ENCODE data around the gene UBE2S. TPM values are rescaled to one million over a fixed set of nuclear protein-coding genes. Genes with fewer than 3 reads are reported as not detected.

Gene UBE2S
- total RNA-seq, 1 experiment from 2014 or later, result 440 TPM

Other genes starting within 250 kb of the UBE2S start
- gene DNAAF3, start 241.2 kb downstream of the UBE2S start, total RNA-seq (2014; rRNA removed; shearing (Covaris generic); ENCODE audit: low replicate concordance), result 2.7 TPM in 1 of 2 replicates, not detected in the other
- not detected in 2 replicates for gene SYT5, start 227.5 kb downstream of the UBE2S start, total RNA-seq (2014; rRNA removed; shearing (Covaris generic); ENCODE audit: low replicate concordance)
- 3.9 and 11.8 TPM in 2 replicates for gene PTPRH, start 198.3 kb downstream of the UBE2S start, total RNA-seq (2014; rRNA removed; shearing (Covaris generic); ENCODE audit: low replicate concordance)
- gene TMEM86B, start 179.0 kb downstream of the UBE2S start, total RNA-seq (2014; rRNA removed; shearing (Covaris generic); ENCODE audit: low replicate concordance), result 0.16 TPM in 1 of 2 replicates, not detected in the other
- gene PPP6R1, start 148.8 kb downstream of the UBE2S start, total RNA-seq (2014; rRNA removed; shearing (Covaris generic); ENCODE audit: low replicate concordance), result 59.5 and 102 TPM in 2 replicates
- gene HSPBP1, start 127.7 kb downstream of the UBE2S start, total RNA-seq (2014; rRNA removed; shearing (Covaris generic); ENCODE audit: low replicate concordance), result 64.6 and 122 TPM in 2 replicates
- gene BRSK1, start 123.8 kb downstream of the UBE2S start, total RNA-seq (2014; rRNA removed; shearing (Covaris generic); ENCODE audit: low replicate concordance), result 0.89 TPM in 1 of 2 replicates, not detected in the other
- gene TMEM150B, start 82.4 kb downstream of the UBE2S start, total RNA-seq (2014; rRNA removed; shearing (Covaris generic); ENCODE audit: low replicate concordance), result not detected in 2 replicates
- gene KMT5C, start 67.9 kb downstream of the UBE2S start, total RNA-seq (2014; rRNA removed; shearing (Covaris generic); ENCODE audit: low replicate concordance), result 2.8 and 11.1 TPM in 2 replicates
- gene COX6B2, start 53.1 kb downstream of the UBE2S start, total RNA-seq (2014; rRNA removed; shearing (Covaris generic); ENCODE audit: low replicate concordance), result not detected in 2 replicates
- not detected in 2 replicates for gene GARIN5B, start 44.5 kb downstream of the UBE2S start, total RNA-seq (2014; rRNA removed; shearing (Covaris generic); ENCODE audit: low replicate concordance)
- 0.95 TPM in 1 of 2 replicates, not detected in the other for gene IL11, start 37.3 kb downstream of the UBE2S start, total RNA-seq (2014; rRNA removed; shearing (Covaris generic); ENCODE audit: low replicate concordance)
- gene TMEM190, start 31.0 kb downstream of the UBE2S start, total RNA-seq (2014; rRNA removed; shearing (Covaris generic); ENCODE audit: low replicate concordance), result not detected in 2 replicates
- gene TMEM238, start 23.5 kb downstream of the UBE2S start, total RNA-seq (2014; rRNA removed; shearing (Covaris generic); ENCODE audit: low replicate concordance), result 3.5 TPM in 1 of 2 replicates, not detected in the other
- gene RPL28, start 21.9 kb downstream of the UBE2S start, total RNA-seq (2014; rRNA removed; shearing (Covaris generic); ENCODE audit: low replicate concordance), result 127 and 409 TPM in 2 replicates
- gene SHISA7, start 35.5 kb upstream of the UBE2S start, total RNA-seq (2014; rRNA removed; shearing (Covaris generic); ENCODE audit: low replicate concordance), result not detected in 2 replicates
- 149 and 180 TPM in 2 replicates for gene ISOC2, start 53.9 kb upstream of the UBE2S start, total RNA-seq (2014; rRNA removed; shearing (Covaris generic); ENCODE audit: low replicate concordance)
- not detected in 2 replicates for gene C19orf85, start 57.0 kb upstream of the UBE2S start, total RNA-seq (2014; rRNA removed; shearing (Covaris generic); ENCODE audit: low replicate concordance)
- gene ZNF628, start 68.8 kb upstream of the UBE2S start, total RNA-seq (2014; rRNA removed; shearing (Covaris generic); ENCODE audit: low replicate concordance), result 3.1 and 4.0 TPM in 2 replicates
- gene NAT14, start 77.4 kb upstream of the UBE2S start, total RNA-seq (2014; rRNA removed; shearing (Covaris generic); ENCODE audit: low replicate concordance), result 19.7 and 35.1 TPM in 2 replicates
- gene SSC5D, start 80.6 kb upstream of the UBE2S start, total RNA-seq (2014; rRNA removed; shearing (Covaris generic); ENCODE audit: low replicate concordance), result 1.4 TPM in 1 of 2 replicates, not detected in the other
- gene SBK2, start 129.3 kb upstream of the UBE2S start, total RNA-seq (2014; rRNA removed; shearing (Covaris generic); ENCODE audit: low replicate concordance), result 0.20 TPM in 1 of 2 replicates, not detected in the other
- 0.43 TPM in 1 of 2 replicates, not detected in the other for gene SBK3, start 137.8 kb upstream of the UBE2S start, total RNA-seq (2014; rRNA removed; shearing (Covaris generic); ENCODE audit: low replicate concordance)
- 7.2 and 8.6 TPM in 2 replicates for gene ZNF579, start 173.1 kb upstream of the UBE2S start, total RNA-seq (2014; rRNA removed; shearing (Covaris generic); ENCODE audit: low replicate concordance)
- gene FIZ1, start 191.7 kb upstream of the UBE2S start, total RNA-seq (2014; rRNA removed; shearing (Covaris generic); ENCODE audit: low replicate concordance), result 2.9 and 4.0 TPM in 2 replicates
- 7.9 and 22.4 TPM in 2 replicates for gene ZNF524, start 192.5 kb upstream of the UBE2S start, total RNA-seq (2014; rRNA removed; shearing (Covaris generic); ENCODE audit: low replicate concordance)
- gene ZNF865, start 197.9 kb upstream of the UBE2S start, total RNA-seq (2014; rRNA removed; shearing (Covaris generic); ENCODE audit: low replicate concordance), result 0.66 and 0.69 TPM in 2 replicates
- gene ZNF784, start 216.8 kb upstream of the UBE2S start, total RNA-seq (2014; rRNA removed; shearing (Covaris generic); ENCODE audit: low replicate concordance), result 9.0 and 12.6 TPM in 2 replicates
- 7.5 and 8.0 TPM in 2 replicates for gene ZNF580, start 233.2 kb upstream of the UBE2S start, total RNA-seq (2014; rRNA removed; shearing (Covaris generic); ENCODE audit: low replicate concordance)
- gene ZNF581, start 235.9 kb upstream of the UBE2S start, total RNA-seq (2014; rRNA removed; shearing (Covaris generic); ENCODE audit: low replicate concordance), result 8.7 and 17.5 TPM in 2 replicates
- gene CCDC106, start 240.4 kb upstream of the UBE2S start, total RNA-seq (2014; rRNA removed; shearing (Covaris generic); ENCODE audit: low replicate concordance), result 1.3 and 4.8 TPM in 2 replicates
- gene U2AF2, start 247.2 kb upstream of the UBE2S start, total RNA-seq (2014; rRNA removed; shearing (Covaris generic); ENCODE audit: low replicate concordance), result 128 and 226 TPM in 2 replicates